ENCODE results near the gene NUF2. TPM values are rescaled to one million over a fixed set of nuclear protein-coding genes. Genes with fewer than 3 reads are reported as not detected.
"Not testable (repeated sequence)": the region's sequence is repeated elsewhere in the genome, so short reads cannot be mapped to it uniquely, and the experiment has no call there.

The NUF2 gene
- total RNA-seq, 1 experiment from 2014 or later, result 30.7 TPM

- H3K9me3 Mint-ChIP-seq, result peaks cover 29 to 49% of the 10 kb centered on the region in 2 experiments
- no peak overlapping the region for H3K4me3 Mint-ChIP-seq
- no peak overlapping the region for H3T11ph ChIP-seq (ENCODE audit: low read length)
- TF ChIP-seq CTCF (conservative IDR thresholded peaks at IDR 0.05), result no peak
- 0 out of 7 replicates have a peak overlapping the region, but pooled peaks of 1 of the 3 experiments have one; percentile 14 for H3K27ac Mint-ChIP-seq
- no peak for DNase-seq
- no peak overlapping the region for H4K91ac ChIP-seq (ENCODE audit: insufficient read length, low read depth, low read length)
- H2BK120ac ChIP-seq (ENCODE audit: low read depth, low read length, poor library complexity, severe bottlenecking), result no peak overlapping the region
- no peak overlapping the region for H3K14ac ChIP-seq (ENCODE audit: insufficient read depth, low read length)
- H3K79me1 ChIP-seq (ENCODE audit: insufficient read depth, low read depth, low read length, poor library complexity, severe bottlenecking), result no peaks in the 10 kb centered on the region
- H3K27me3 Mint-ChIP-seq (ENCODE audit: low read depth), result no peaks in the 10 kb centered on the region
- H2BK12ac ChIP-seq (ENCODE audit: insufficient read length, low read depth, low read length), result no peak overlapping the region
- H3K9me3 ChIP-seq (ENCODE audit: control insufficient read depth, low read depth, low read length), result no peaks in the 10 kb centered on the region
- H3K23ac ChIP-seq (ENCODE audit: insufficient read length, low read depth, low read length), result no peak overlapping the region
- no CpG with 5 or more reads among the region's 1 CpG for WGBS (ENCODE audit: extremely low coverage, insufficient read length, low lambda C conversion rate)
- H4K8ac ChIP-seq (replicated peaks; ENCODE audit: insufficient read length, low read depth, low read length), result no peak overlapping the region
- H3K9ac ChIP-seq (ENCODE audit: extremely low read depth, insufficient read length, low read length), result no peak overlapping the region
- H4K5ac ChIP-seq (ENCODE audit: insufficient read length, low read depth, low read length), result no peak overlapping the region
- H3K27me3 ChIP-seq (ENCODE audit: insufficient read depth, low read length), result no peaks in the 10 kb centered on the region
- no peaks in the 10 kb centered on the region for H3K79me2 ChIP-seq (ENCODE audit: insufficient read depth, low read length)
- H2AFZ ChIP-seq (ENCODE audit: low read length), result no peak overlapping the region
- no peak overlapping the region for H3K27ac ChIP-seq (ENCODE audit: insufficient read length, low read depth, low read length)
- peaks cover 16 to 22% of the 10 kb centered on the region in 2 experiments for H3K4me1 Mint-ChIP-seq
- no peaks in the 10 kb centered on the region; the same call in 1 of the 2 replicates for H3K4me1 ChIP-seq (ENCODE audit: insufficient read depth, low read length)
- no peaks in the 10 kb centered on the region for H3K23me2 ChIP-seq (ENCODE audit: insufficient read length, low read depth, low read length, poor library complexity, severe bottlenecking)
- no peak overlapping the region for H3K56ac ChIP-seq (ENCODE audit: insufficient read length, low read depth, low read length)
- H2BK15ac ChIP-seq (ENCODE audit: low read depth, low read length), result no peak overlapping the region
- H2BK20ac ChIP-seq (ENCODE audit: low read depth, low read length, poor library complexity, severe bottlenecking), result no peak overlapping the region
- no peaks in the 10 kb centered on the region for H4K20me1 ChIP-seq (ENCODE audit: control insufficient read depth, insufficient read depth, insufficient read length)
- peaks cover 14 to 55% (median 17%) of the 10 kb centered on the region in 3 experiments; a peak in 5 of 7 replicates for H3K36me3 Mint-ChIP-seq (ENCODE audit: insufficient read depth in 1 of 3, low read depth in 3 of 3)
- no peak overlapping the region for H2BK5ac ChIP-seq (ENCODE audit: insufficient read length, low read length)
- H2AK5ac ChIP-seq (ENCODE audit: insufficient read length, low read length), result no peak overlapping the region
- no peak overlapping the region for H3K18ac ChIP-seq (ENCODE audit: insufficient read length, low read depth, low read length)
- H3K4ac ChIP-seq (ENCODE audit: low read depth, low read length), result no peak overlapping the region
- no peak overlapping the region for H3K4me2 ChIP-seq (ENCODE audit: insufficient read depth, insufficient read length, low read length)
These were observed 43.2 kb upstream of the NUF2 start for GRCh38 chr1:163278602-163279001.

GRCh38 chr1:163284867-163285266 is 36.9 kb upstream of the NUF2 start:
- not testable (repeated sequence) for H3K9me3 ChIP-seq (ENCODE audit: control insufficient read depth, low read depth, low read length); H2BK120ac ChIP-seq (ENCODE audit: low read depth, low read length, poor library complexity, severe bottlenecking); DNase-seq; H2BK12ac ChIP-seq (ENCODE audit: insufficient read length, low read depth, low read length); H2AK5ac ChIP-seq (ENCODE audit: insufficient read length, low read length); H3K23ac ChIP-seq (ENCODE audit: insufficient read length, low read depth, low read length); H3K79me2 ChIP-seq (ENCODE audit: insufficient read depth, low read length); H3K27me3 ChIP-seq (ENCODE audit: insufficient read depth, low read length); H2BK20ac ChIP-seq (ENCODE audit: low read depth, low read length, poor library complexity, severe bottlenecking); H3K14ac ChIP-seq (ENCODE audit: insufficient read depth, low read length); H3K18ac ChIP-seq (ENCODE audit: insufficient read length, low read depth, low read length); H4K5ac ChIP-seq (ENCODE audit: insufficient read length, low read depth, low read length); H3K4me2 ChIP-seq (ENCODE audit: insufficient read depth, insufficient read length, low read length); H4K91ac ChIP-seq (ENCODE audit: insufficient read length, low read depth, low read length); H2AFZ ChIP-seq (ENCODE audit: low read length); H3K27me3 Mint-ChIP-seq (ENCODE audit: low read depth); H3K27ac ChIP-seq (ENCODE audit: insufficient read length, low read depth, low read length); H2BK15ac ChIP-seq (ENCODE audit: low read depth, low read length); H3K9ac ChIP-seq (ENCODE audit: extremely low read depth, insufficient read length, low read length); H4K8ac ChIP-seq (replicated peaks; ENCODE audit: insufficient read length, low read depth, low read length); H3K4me3 Mint-ChIP-seq; H3K79me1 ChIP-seq (ENCODE audit: insufficient read depth, low read depth, low read length, poor library complexity, severe bottlenecking); H4K20me1 ChIP-seq (ENCODE audit: control insufficient read depth, insufficient read depth, insufficient read length); H3T11ph ChIP-seq (ENCODE audit: low read length); H3K27ac Mint-ChIP-seq; H3K4ac ChIP-seq (ENCODE audit: low read depth, low read length); H3K56ac ChIP-seq (ENCODE audit: insufficient read length, low read depth, low read length); H2BK5ac ChIP-seq (ENCODE audit: insufficient read length, low read length); H3K4me1 ChIP-seq (ENCODE audit: insufficient read depth, low read length); H3K23me2 ChIP-seq (ENCODE audit: insufficient read length, low read depth, low read length, poor library complexity, severe bottlenecking)
- peaks cover 11% of the 10 kb centered on the region in 2 experiments for H3K4me1 Mint-ChIP-seq
- peaks cover 14 to 20% of the 10 kb centered on the region in 2 experiments for H3K9me3 Mint-ChIP-seq
- no CpG with 5 or more reads among the region's 2 CpGs for WGBS (ENCODE audit: extremely low coverage, insufficient read length, low lambda C conversion rate)
- peaks cover 9 to 25% (median 11%) of the 10 kb centered on the region in 3 experiments; a peak in 5 of 7 replicates for H3K36me3 Mint-ChIP-seq (ENCODE audit: insufficient read depth in 1 of 3, low read depth in 3 of 3)

Data from H9 (cell line).